ENCODE measurements around the gene STX1B. TPM values are rescaled to one million over a fixed set of nuclear protein-coding genes. Genes with fewer than 3 reads are reported as not detected.

Gene STX1B
- total RNA-seq, 1 experiment from 2014 or later = 11.0 TPM

DNA sequence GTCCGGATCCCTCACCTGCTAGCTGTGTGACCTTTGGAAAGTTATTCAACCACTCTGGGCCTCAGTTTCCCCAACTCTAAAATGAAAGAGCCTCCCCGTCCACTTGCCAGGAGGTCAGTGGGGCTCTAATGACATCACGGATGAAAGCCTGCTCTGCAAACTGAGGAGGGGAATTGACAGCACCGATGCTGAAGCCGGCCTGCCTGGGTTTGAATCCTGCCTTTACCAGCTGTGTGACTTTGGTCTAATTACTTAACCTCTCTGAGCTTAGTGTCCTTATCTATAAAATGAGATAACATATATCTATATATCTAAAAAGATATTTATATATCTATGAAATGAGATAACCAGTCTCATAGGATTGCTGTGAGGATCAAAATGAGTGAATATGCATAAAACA lies 1.9 kb downstream of the STX1B start:
- Histone ChIP-seq H3K23ac (ENCODE audit: insufficient read length, low read depth, low read length) (no peak overlapping the region), H3K56ac (ENCODE audit: insufficient read length, low read depth, low read length) (no peak overlapping the region), H3K79me1 (ENCODE audit: insufficient read depth, low read depth, low read length, poor library complexity, severe bottlenecking) (no peaks in the 10 kb centered on the region), H4K8ac (replicated peaks; ENCODE audit: insufficient read length, low read depth, low read length) (no peak overlapping the region), H4K20me1 (ENCODE audit: control insufficient read depth, insufficient read depth, insufficient read length) (no peaks in the 10 kb centered on the region), H3K27me3 (ENCODE audit: insufficient read depth, low read length) (no peaks in the 10 kb centered on the region), H3K4me1 (ENCODE audit: insufficient read depth, low read length) (peaks cover 3% of the 10 kb centered on the region; the same call in 1 of the 2 replicates), H3K18ac (ENCODE audit: insufficient read length, low read depth, low read length) (no peak overlapping the region), H2BK5ac (ENCODE audit: insufficient read length, low read length) (no peak overlapping the region), H2BK12ac (ENCODE audit: insufficient read length, low read depth, low read length) (no peak overlapping the region), H4K5ac (ENCODE audit: insufficient read length, low read depth, low read length) (no peak overlapping the region), H3K9me3 (ENCODE audit: control insufficient read depth, low read depth, low read length) (no peaks in the 10 kb centered on the region), H3K9ac (ENCODE audit: extremely low read depth, insufficient read length, low read length) (no peak overlapping the region), H3K4me2 (ENCODE audit: insufficient read depth, insufficient read length, low read length) (no peak overlapping the region), H4K91ac (ENCODE audit: insufficient read length, low read depth, low read length) (no peak overlapping the region), H3K14ac (ENCODE audit: insufficient read depth, low read length) (no peak overlapping the region), H3K4ac (ENCODE audit: low read depth, low read length) (no peak overlapping the region), H3T11ph (ENCODE audit: low read length) (no peak overlapping the region), H3K23me2 (ENCODE audit: insufficient read length, low read depth, low read length, poor library complexity, severe bottlenecking) (peaks cover 5% of the 10 kb centered on the region), H3K27ac (ENCODE audit: insufficient read length, low read depth, low read length) (no peak overlapping the region), H2BK15ac (ENCODE audit: low read depth, low read length) (no peak overlapping the region), H2BK20ac (ENCODE audit: low read depth, low read length, poor library complexity, severe bottlenecking) (no peak overlapping the region), H2AK5ac (ENCODE audit: insufficient read length, low read length) (no peak overlapping the region), H3K79me2 (ENCODE audit: insufficient read depth, low read length) (no peaks in the 10 kb centered on the region; the same call in 1 of the 2 replicates), H2AFZ (ENCODE audit: low read length) (no peak overlapping the region), H2BK120ac (ENCODE audit: low read depth, low read length, poor library complexity, severe bottlenecking) (no peak overlapping the region)
- no peak for DNase-seq
- Mint-ChIP-seq H3K4me3 (no peak overlapping the region; a peak in 2 of 5 replicates), H3K9me3 (no peaks in the 10 kb centered on the region; a peak in 1 of 5 replicates), H3K36me3 (ENCODE audit: insufficient read depth in 1 of 3, low read depth in 3 of 3) (no peaks in the 10 kb centered on the region; a peak in 1 of 7 replicates), H3K27me3 (ENCODE audit: low read depth) (peaks cover 28% of the 10 kb centered on the region), H3K27ac (no peak overlapping the region), H3K4me1 (peaks cover 24 to 40% of the 10 kb centered on the region in 2 experiments)
- WGBS (ENCODE audit: extremely low coverage, insufficient read length, low lambda C conversion rate) = no CpG with 5 or more reads among the region's 5 CpGs
- TF ChIP-seq, protein P1, sequence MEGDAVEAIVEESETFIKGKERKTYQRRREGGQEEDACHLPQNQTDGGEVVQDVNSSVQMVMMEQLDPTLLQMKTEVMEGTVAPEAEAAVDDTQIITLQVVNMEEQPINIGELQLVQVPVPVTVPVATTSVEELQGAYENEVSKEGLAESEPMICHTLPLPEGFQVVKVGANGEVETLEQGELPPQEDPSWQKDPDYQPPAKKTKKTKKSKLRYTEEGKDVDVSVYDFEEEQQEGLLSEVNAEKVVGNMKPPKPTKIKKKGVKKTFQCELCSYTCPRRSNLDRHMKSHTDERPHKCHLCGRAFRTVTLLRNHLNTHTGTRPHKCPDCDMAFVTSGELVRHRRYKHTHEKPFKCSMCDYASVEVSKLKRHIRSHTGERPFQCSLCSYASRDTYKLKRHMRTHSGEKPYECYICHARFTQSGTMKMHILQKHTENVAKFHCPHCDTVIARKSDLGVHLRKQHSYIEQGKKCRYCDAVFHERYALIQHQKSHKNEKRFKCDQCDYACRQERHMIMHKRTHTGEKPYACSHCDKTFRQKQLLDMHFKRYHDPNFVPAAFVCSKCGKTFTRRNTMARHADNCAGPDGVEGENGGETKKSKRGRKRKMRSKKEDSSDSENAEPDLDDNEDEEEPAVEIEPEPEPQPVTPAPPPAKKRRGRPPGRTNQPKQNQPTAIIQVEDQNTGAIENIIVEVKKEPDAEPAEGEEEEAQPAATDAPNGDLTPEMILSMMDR (conservative IDR thresholded peaks at IDR 0.05) = no peak
